GM12801 (cell line): ENCODE data around the gene TUBA4A.

ENCODE experiments used
- CTCF ChIP-seq: IDR thresholded peaks from one replicate; pipeline ENCODE4 v1.5.1; 2011; ENCODE audit warnings: control low read depth; ENCODE audit not compliant: insufficient read length; ENCODE audit errors: extremely low read depth

The TUBA4A gene

GRCh38 chr2:219284501-219285372 is 31.0 kb upstream of the TUBA4A start:
- no peak for TF ChIP-seq CTCF

- TF ChIP-seq CTCF: no peak
Measured at GRCh38 chr2:219282943-219283581, 29.3 kb upstream of the TUBA4A start.

GRCh38 chr2:219282375-219282774 is 28.7 kb upstream of the TUBA4A start:
- no peak for TF ChIP-seq CTCF

GRCh38 chr2:219281588-219281987 is 27.9 kb upstream of the TUBA4A start:
- TF ChIP-seq CTCF: no peak

- TF ChIP-seq CTCF: no peak
Measured at GRCh38 chr2:219280651-219281050, 26.9 kb upstream of the TUBA4A start.

GRCh38 chr2:219279916-219280516 is 26.3 kb upstream of the TUBA4A start:
- no peak for TF ChIP-seq CTCF

- TF ChIP-seq CTCF: no peak
Measured at GRCh38 chr2:219279151-219279915, 25.6 kb upstream of the TUBA4A start, which contains the start of gene DNAJB2. Gene DNAJB2, plus strand, starts transcription at chr2:219279366. Its CDS starts 468 bp downstream, at chr2:219279834.
